Activated CD4-positive, alpha-beta T cell treated with anti-CD3 and anti-CD28 coated beads, Interleukin-2, amount 10 ng/mL, durations not matched to agents 24 days and 14 days (primary cell): ENCODE measurements around the gene COX4I1. TPM values are rescaled to one million over a fixed set of nuclear protein-coding genes. Genes with fewer than 3 reads are reported as not detected.

ENCODE experiments used
- DNase-seq: peaks from one replicate; pipeline ENCODE4 v3.0.0; 2022
- H3K27ac Mint-ChIP-seq: one replicate; pipeline ENCODE4 v1.8.0; 2022; ENCODE audit warnings: mild to moderate bottlenecking, mixed read lengths
- H3K27me3 Mint-ChIP-seq: one replicate; pipeline ENCODE4 v1.8.0; 2022; ENCODE audit warnings: mixed read lengths
- H3K36me3 Mint-ChIP-seq: one replicate; pipeline ENCODE4 v1.8.0; 2022; ENCODE audit warnings: low read depth, mild to moderate bottlenecking, mixed read lengths
- H3K4me1 Mint-ChIP-seq: one replicate; pipeline ENCODE4 v1.8.0; 2021; ENCODE audit warnings: mixed read lengths
- H3K4me3 Mint-ChIP-seq: one replicate; pipeline ENCODE4 v1.8.0; 2022; ENCODE audit warnings: mild to moderate bottlenecking, moderate library complexity, mixed read lengths
- H3K9me3 Mint-ChIP-seq: one replicate; pipeline ENCODE4 v1.8.0; 2021; ENCODE audit warnings: mixed read lengths
- intact Hi-C: fragments of 100-400 bp; cut with micrococcal nuclease; formaldehyde crosslinking; loops from one replicate; pipeline ENCODE4 v1.15.1; 2023
- total RNA-seq: library from RNA; stranded (reverse); gene quantifications from 2 replicates; pipeline ENCODE4 v1.2.3, GENCODE V29; 2022

The COX4I1 gene
- total RNA-seq, 1 donor from 2014 or later, result 569 TPM

DNA sequence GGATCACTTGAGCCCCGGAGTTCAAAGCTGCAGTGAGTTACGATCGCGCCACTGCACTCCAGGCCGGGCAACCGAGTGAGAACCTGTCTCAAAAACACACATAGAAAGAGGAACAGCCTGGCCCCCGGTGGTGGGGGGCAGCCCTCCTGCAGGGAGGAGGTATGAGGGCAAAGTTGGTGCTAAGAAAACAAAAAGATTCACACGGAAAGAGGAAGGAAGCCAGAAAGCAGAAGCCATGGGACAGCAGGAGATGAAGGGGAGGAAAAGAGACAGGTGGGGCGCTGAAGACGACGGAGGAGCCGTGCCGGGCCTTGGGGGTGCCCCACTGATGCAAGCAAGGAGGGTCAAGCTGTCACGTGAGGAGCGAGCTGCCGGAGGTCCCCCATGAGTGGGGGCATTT lies 40.4 kb upstream of the COX4I1 start:
- Mint-ChIP-seq H3K4me1 (peaks cover 9% of the 10 kb centered on the region), H3K27me3 (peaks cover 20% of the 10 kb centered on the region), H3K9me3 (no peaks in the 10 kb centered on the region), H3K27ac (no peak overlapping the region), H3K4me3 (no peak overlapping the region), H3K36me3 (no peaks in the 10 kb centered on the region)
- no peak for DNase-seq
- intact Hi-C loops, result no loop called here

- no peak overlapping the region for H3K27ac Mint-ChIP-seq
- H3K27me3 Mint-ChIP-seq, result peaks cover 20% of the 10 kb centered on the region
- H3K9me3 Mint-ChIP-seq, result no peaks in the 10 kb centered on the region
- peaks cover 9% of the 10 kb centered on the region for H3K4me1 Mint-ChIP-seq
- intact Hi-C loops, result no loop called here
- DNase-seq, result peak; percentile 66
- no peak overlapping the region for H3K4me3 Mint-ChIP-seq
- no peaks in the 10 kb centered on the region for H3K36me3 Mint-ChIP-seq
Measured at GRCh38 chr16:85759631-85760419, 39.7 kb upstream of the COX4I1 start.

DNA sequence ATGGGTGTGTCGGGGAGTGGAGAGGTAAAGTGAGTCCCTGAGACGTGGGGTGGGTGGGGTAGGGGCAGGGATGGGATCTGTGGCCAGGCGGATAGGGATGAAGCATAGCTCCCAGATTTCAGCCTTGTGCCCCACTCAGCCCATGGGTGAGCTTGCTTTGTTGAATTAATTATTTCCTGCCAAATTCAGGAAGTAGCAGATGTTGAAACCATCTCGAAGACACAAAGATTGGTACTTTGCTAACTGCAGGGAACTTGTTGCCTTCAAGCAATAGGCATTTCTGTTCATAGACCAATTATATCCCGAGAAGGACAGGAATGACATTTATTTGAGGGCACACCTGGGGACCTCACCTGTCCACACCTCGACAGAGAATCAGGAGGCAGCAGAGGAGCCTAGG lies 37.6 kb upstream of the COX4I1 start:
- DNase-seq, result no peak
- intact Hi-C loops, result no loop called here
- Mint-ChIP-seq H3K36me3 (no peaks in the 10 kb centered on the region), H3K9me3 (no peaks in the 10 kb centered on the region), H3K4me1 (peaks cover 9% of the 10 kb centered on the region), H3K27me3 (peaks cover 20% of the 10 kb centered on the region), H3K4me3 (no peak overlapping the region), H3K27ac (no peak overlapping the region)

DNA sequence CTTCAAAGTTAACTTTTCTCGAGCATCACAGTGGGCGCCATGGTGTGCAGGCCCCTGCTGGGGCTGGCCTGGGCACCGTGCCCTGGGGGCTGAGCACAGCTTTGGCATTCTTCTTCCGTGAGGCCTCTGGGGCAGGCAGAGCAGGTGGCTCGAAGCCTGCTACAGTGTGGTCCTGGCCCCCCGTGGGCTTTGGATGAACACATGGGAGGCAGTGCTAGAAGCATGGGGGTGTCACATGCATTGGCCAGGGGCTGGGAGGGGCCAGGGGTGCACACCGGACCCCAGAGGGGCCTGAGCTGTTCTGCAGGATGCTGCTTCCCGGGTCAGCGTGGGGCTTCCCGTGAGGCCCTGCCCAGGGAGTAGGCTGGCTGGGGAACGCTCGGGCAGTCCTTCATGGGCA lies 36.5 kb upstream of the COX4I1 start:
- Mint-ChIP-seq H3K27ac (no peak overlapping the region), H3K36me3 (no peaks in the 10 kb centered on the region), H3K4me1 (peaks cover 6% of the 10 kb centered on the region), H3K9me3 (no peaks in the 10 kb centered on the region), H3K27me3 (peaks cover 20% of the 10 kb centered on the region), H3K4me3 (no peak overlapping the region)
- no peak for DNase-seq
- intact Hi-C loops, result no loop called here

DNA sequence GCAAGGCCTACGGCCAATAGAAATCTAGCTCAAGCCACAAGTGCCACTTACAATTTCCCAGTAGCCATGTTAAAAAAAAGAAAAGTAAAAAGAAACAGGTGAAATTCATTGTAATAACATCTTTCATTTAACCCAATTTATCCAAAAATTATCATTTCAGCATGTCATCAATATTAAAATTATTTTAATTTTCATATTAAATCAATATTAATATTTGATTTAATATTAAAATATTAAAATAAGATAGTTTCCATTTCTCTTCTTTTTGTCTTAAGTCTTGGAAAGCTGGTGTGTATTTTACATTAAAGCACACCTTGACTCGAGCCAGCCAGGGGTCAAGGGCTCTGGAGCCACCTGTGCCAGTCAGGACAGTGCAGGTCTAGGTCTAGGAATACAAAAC lies 35.9 kb upstream of the COX4I1 start:
- Mint-ChIP-seq H3K4me1 (peaks cover 6% of the 10 kb centered on the region), H3K27ac (no peak overlapping the region), H3K4me3 (no peak overlapping the region), H3K9me3 (no peaks in the 10 kb centered on the region), H3K27me3 (peaks cover 20% of the 10 kb centered on the region), H3K36me3 (no peaks in the 10 kb centered on the region)
- intact Hi-C loops, result no loop called here
- DNase-seq, result no peak

GRCh38 chr16:85765211-85765610 lies 34.3 kb upstream of the COX4I1 start:
- no peak overlapping the region for H3K4me3 Mint-ChIP-seq
- H3K27ac Mint-ChIP-seq, result no peak overlapping the region
- DNase-seq, result no peak
- no peaks in the 10 kb centered on the region for H3K36me3 Mint-ChIP-seq
- H3K4me1 Mint-ChIP-seq, result no peaks in the 10 kb centered on the region
- H3K27me3 Mint-ChIP-seq, result peaks cover 4% of the 10 kb centered on the region
- intact Hi-C loops, result no loop called here
- H3K9me3 Mint-ChIP-seq, result no peaks in the 10 kb centered on the region

DNA sequence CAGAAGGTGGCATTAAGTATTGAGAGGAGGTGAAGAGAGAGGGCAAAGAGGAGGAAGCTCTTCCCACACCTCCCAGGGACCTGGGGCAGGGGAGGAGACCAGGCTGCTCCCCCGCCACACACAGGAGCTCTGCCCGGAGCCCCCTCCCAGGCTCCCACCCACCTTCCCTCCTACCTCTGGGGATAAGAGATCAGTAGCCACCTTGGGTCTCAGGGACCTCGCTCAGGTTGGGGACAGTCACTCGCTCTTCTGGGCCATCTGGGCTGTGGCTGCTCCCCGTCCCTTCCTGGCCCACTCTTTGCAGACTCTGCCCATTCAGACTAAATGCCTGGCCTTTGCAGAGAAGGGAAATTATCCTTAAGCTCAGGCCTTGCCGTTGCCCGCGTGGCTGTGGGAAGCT lies 33.7 kb upstream of the COX4I1 start:
- Mint-ChIP-seq H3K27me3 (no peaks in the 10 kb centered on the region), H3K4me3 (no peak overlapping the region), H3K27ac (no peak overlapping the region), H3K4me1 (no peaks in the 10 kb centered on the region), H3K9me3 (no peaks in the 10 kb centered on the region), H3K36me3 (no peaks in the 10 kb centered on the region)
- no peak for DNase-seq
- intact Hi-C loops, result no loop called here

GRCh38 chr16:85767531-85767930 lies 32.0 kb upstream of the COX4I1 start:
- H3K36me3 Mint-ChIP-seq, result no peaks in the 10 kb centered on the region
- no peak overlapping the region for H3K27ac Mint-ChIP-seq
- no peaks in the 10 kb centered on the region for H3K27me3 Mint-ChIP-seq
- H3K4me3 Mint-ChIP-seq, result no peak overlapping the region
- no peaks in the 10 kb centered on the region for H3K9me3 Mint-ChIP-seq
- no peaks in the 10 kb centered on the region for H3K4me1 Mint-ChIP-seq
- intact Hi-C loops, result no loop called here
- DNase-seq, result no peak

- Mint-ChIP-seq H3K27ac (no peak overlapping the region), H3K4me3 (no peak overlapping the region), H3K4me1 (no peaks in the 10 kb centered on the region), H3K9me3 (no peaks in the 10 kb centered on the region), H3K36me3 (no peaks in the 10 kb centered on the region), H3K27me3 (no peaks in the 10 kb centered on the region)
- DNase-seq, result no peak
- intact Hi-C loops, result no loop called here
Measured at GRCh38 chr16:85768199-85768598, 31.3 kb upstream of the COX4I1 start.

DNA sequence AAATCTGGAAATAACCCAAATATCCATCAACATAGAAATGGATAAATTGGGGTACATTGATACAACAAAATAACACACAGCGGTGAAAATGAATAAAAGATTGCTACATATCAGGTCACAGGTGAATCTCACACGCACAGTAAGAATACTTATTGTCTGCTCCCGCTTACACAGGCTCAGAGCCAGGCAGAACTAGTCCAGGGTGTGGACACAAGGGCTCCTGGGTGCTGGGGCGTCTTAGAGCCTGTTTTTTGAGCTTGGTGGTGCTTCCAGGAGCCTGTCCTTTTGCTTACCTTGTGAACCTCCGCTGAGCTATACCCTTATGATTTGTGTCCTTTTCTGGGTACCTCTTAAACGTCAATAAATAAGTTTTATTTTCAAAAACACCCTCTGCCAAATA lies 28.8 kb upstream of the COX4I1 start:
- H3K36me3 Mint-ChIP-seq, result no peaks in the 10 kb centered on the region
- H3K9me3 Mint-ChIP-seq, result no peaks in the 10 kb centered on the region
- no peaks in the 10 kb centered on the region for H3K4me1 Mint-ChIP-seq
- H3K27me3 Mint-ChIP-seq, result no peaks in the 10 kb centered on the region
- intact Hi-C loops, result no loop called here
- no peak overlapping the region for H3K27ac Mint-ChIP-seq
- H3K4me3 Mint-ChIP-seq, result no peak overlapping the region
- no peak for DNase-seq

DNA sequence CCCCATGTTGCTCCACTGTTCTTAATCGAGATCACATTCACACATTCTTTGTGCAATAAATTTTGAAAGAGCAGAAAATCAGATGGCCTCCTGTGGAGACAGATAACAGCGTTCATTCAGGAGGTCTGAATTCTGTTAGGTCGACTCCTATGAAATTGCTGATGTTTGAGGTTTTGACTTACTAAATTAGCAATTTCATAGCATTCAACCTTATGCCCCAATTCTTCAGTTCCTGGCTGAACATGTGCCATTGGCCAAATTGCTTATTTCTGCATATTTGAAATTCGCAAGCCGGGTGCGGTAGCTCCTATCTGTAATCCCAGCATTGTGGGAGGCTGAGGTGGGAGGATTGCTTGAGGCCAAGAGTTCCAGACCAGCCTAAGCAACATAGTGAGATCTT lies 26.5 kb upstream of the COX4I1 start:
- Mint-ChIP-seq H3K9me3 (no peaks in the 10 kb centered on the region), H3K4me3 (no peak overlapping the region), H3K27me3 (no peaks in the 10 kb centered on the region), H3K27ac (no peak overlapping the region), H3K4me1 (no peaks in the 10 kb centered on the region), H3K36me3 (peaks cover 9% of the 10 kb centered on the region)
- no peak for DNase-seq
- intact Hi-C loops, result no loop called here

DNA sequence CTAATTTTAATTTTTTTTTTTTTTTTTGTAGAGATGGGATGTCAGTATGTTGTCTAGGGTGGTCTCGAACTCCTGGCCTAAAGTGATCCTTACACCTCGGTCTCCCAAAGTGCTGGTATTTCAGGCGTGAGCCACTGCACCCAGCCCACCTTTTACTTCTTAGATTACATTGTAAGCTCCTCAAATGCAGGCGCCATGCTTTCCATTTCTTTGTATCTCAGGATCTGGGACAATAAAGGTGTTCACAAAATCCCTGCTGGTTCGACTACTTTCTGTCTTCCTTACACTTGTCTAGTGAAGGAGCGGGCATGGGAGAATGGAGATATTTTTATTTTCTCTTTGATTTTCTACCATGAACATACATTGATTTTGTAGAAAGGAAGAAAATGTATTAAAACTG lies 25.4 kb upstream of the COX4I1 start:
- H3K4me1 Mint-ChIP-seq, result no peaks in the 10 kb centered on the region
- intact Hi-C loops, result no loop called here

DNA sequence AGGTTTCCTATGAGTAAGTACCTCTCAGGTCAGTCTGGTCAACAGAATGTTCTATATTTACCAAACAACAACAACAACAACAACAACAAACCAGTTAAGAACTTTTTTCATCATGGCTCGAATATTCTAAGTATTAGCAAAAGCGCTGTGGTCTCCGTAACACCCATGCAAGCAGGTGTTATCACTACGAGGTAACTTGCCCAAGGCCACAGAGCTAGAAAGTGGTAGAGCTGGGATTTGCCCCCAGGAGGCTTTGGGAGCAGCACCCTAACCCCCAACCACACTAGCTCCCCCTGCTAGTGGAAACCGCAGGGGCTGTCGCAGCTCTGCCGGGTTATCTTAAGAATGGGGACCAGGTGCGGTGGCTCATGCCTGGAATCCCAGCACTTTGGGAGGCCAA lies 24.7 kb upstream of the COX4I1 start:
- Mint-ChIP-seq H3K4me1 (no peaks in the 10 kb centered on the region), H3K27ac (no peak overlapping the region), H3K4me3 (no peak overlapping the region), H3K36me3 (peaks cover 21% of the 10 kb centered on the region), H3K27me3 (no peaks in the 10 kb centered on the region), H3K9me3 (no peaks in the 10 kb centered on the region)
- intact Hi-C loops, result no loop called here
- no peak for DNase-seq

More for the DNA sequence above, 25.4 kb upstream of the COX4I1 start:
- Mint-ChIP-seq H3K9me3 (no peaks in the 10 kb centered on the region), H3K4me3 (no peak overlapping the region), H3K36me3 (peaks cover 16% of the 10 kb centered on the region), H3K27ac (no peak overlapping the region), H3K27me3 (no peaks in the 10 kb centered on the region)
- DNase-seq, result no peak

GRCh38 chr16:85777583-85778310 lies 21.7 kb upstream of the COX4I1 start:
- Mint-ChIP-seq H3K4me1 (peaks cover 3% of the 10 kb centered on the region), H3K27ac (no peak overlapping the region), H3K36me3 (peaks cover 34% of the 10 kb centered on the region), H3K27me3 (no peaks in the 10 kb centered on the region), H3K4me3 (no peak overlapping the region), H3K9me3 (no peaks in the 10 kb centered on the region)
- DNase-seq, result no peak
- intact Hi-C loops, result no loop called here
